ENCODE measurements around the gene CCDC40.

GRCh38 chr17:80095038-80095843, 58.8 kb downstream of the CCDC40 start:
- no peak for TF ChIP-seq CTCF (IDR thresholded peaks at IDR 0.05)
- TF ChIP-seq POLR2A (IDR thresholded peaks at IDR 0.05) = no peak

Data from adrenal gland (tissue), 5 donors.